ENCODE measurements around the gene RO60.

The RO60 gene

DNA sequence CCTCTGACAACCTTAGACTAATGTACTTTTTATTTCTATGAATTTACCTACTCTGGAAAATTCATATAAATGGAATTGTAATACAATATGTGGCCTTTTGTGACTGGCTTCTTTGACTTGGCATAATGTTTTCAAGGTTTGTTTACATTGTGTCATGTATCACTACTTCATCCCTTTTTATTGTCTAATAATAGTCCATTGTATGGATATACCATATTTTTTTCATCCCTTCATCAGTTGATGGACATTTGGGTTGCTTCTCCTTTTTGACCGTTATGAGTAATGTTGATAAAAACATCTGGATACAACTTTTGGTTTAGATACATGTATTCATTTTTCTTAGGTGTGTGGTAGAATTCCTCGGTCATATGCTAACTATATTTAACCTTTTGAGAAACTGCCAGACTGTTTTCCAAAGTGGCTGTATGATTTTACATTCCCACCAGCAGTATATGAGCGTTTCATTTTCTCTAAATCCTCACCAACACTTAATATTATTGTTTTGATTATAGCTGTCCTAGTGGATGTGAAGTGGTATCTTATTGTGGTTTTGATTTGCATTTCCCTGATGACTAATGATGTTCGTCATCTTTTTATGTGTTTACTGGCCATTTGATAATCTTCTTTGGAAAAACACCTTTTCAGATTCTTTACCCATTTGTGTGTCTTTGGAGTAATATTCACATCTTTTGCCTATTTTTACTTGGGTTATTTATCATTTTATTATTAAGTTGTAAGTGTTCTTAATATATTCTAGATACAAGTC lies 3.5 kb downstream of the RO60 start:
- DNase-seq: no peak

- no peak for DNase-seq
These were observed 6.5 kb downstream of the RO60 start for GRCh38 chr1:193065954-193066353.

GRCh38 chr1:193066606-193067005 lies 7.2 kb downstream of the RO60 start:
- no peak for DNase-seq

- no peak for DNase-seq
These were observed 8.6 kb downstream of the RO60 start for GRCh38 chr1:193068013-193068412.

DNA sequence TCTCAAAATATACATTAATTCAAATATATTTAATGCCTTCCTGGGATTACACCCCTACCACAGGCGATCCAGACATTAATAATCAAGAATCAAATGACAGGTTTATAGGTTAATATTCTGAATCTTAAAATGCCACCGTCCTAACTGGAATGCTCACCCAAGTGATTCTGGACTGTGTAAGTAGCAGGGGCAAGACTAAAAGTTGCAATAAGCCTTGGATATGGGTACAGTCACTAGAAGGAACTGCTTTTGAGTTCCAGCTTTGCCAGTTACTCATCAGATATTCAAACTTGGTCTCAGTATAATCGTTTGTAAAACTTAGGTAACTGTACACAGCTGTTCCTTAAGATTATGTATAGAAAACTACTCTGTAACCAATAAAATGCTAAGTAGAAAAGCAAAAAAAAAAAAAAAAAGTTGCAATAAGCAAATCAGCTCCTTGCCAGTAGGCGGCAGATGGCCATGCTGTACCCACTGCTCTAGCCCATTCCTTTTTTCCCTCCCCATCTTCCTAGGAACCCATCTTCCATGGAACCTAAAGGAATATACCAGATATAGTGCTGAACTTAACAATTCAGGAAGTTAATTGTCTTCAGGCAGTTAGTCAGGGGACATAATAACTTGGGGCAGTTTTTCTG lies 10.5 kb downstream of the RO60 start:
- DNase-seq: peak; percentile 46

GRCh38 chr1:193070386-193070753 lies 11.0 kb downstream of the RO60 start:
- DNase-seq: no peak

GRCh38 chr1:193070942-193071341 lies 11.5 kb downstream of the RO60 start:
- DNase-seq: peak; percentile 14

- DNase-seq: no peak
These were observed 18.6 kb downstream of the RO60 start for GRCh38 chr1:193077991-193078390.

DNA sequence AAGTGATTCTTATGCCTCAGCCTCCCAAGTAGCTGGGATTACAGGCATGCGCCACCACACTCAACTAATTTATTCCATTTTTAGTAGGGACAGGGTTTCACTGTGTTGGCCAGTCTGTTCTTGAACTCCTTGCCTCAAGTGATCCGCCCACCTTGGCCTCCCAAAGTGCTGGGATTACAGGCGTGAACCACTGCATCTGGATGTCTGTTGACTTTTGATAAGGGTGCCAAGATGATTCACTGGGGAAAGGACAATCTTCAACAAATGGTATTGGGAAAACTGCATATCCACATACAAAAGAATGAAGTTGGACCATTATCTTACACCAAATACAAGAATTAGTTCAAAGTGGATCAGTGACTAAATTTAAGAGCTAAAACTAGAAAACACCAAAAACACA lies 19.8 kb downstream of the RO60 start:
- no peak for DNase-seq

DNA sequence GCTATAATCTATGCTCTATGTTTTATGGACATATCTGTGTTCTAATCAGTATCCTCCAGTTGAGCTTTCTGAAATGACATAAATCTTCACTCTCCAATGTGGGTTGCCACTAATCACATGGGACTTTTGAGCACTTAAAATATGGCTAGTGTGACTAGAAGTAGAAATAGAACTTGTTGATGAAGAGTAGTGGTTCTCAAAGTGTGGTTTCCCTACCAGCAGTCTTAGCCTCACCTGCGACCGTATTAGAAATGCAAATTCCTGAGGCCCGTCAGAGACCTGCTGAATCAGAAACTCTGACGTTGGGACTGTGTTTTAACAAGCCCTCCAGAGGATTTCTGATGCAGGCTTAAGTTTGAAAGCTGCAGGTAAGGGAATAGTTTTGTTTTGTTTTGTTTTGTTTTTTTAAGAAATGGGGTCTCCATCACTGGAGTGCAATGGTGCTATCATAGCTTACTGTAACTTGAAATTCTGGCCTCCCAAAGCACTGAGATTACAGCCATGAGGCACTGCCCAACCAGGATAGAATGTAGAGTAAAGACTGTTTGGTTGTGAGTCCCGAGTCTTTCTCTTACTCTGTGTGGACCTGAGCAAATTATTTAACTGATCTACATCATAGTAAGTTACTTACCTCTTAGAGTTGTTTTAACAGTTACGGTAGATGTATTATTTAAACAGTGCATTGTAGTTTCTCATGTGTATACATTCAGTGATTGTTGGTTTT lies 24.1 kb downstream of the RO60 start:
- DNase-seq: no peak

- no peak for DNase-seq
These were observed 25.9 kb downstream of the RO60 start for GRCh38 chr1:193085263-193085662.

DNA sequence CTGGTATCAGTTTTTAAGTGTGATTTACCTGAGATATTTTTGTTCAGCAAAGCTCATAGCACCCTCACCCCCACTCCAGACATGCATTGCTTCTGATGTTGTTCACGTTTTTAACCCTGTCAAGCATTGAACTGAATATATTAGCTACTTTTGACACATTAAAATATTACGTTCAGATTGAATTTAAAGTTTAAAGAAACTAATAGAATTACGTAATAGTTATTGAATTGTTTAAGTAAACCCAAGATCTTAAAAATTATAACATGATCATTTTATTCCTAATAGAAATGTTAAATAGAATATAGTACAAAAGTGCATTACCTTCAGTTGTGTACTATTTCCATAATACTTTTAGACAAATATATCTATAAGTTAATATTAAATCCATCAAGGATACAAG lies 26.9 kb downstream of the RO60 start:
- DNase-seq: no peak

DNA sequence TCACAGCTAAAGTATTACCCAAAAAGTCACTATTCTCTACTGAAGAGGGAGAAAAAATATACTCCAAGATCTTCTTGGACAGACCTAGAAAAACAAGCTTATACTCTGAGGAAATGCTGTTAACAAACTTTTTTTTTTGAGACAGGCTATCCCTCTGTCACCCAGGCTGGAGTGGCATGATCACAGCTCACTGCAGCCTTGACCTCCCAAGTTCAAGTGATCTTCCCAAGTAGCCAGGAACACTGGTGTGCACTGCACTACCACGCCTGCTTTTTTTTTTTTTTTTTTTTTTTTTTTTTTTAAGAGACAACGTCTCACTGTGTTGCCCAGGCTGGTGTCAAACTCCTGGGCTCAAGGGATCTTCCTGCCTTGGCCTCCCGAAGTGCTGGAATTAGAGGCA lies 28.5 kb downstream of the RO60 start:
- no peak for DNase-seq

- DNase-seq: no peak
These were observed 31.5 kb downstream of the RO60 start for GRCh38 chr1:193090865-193091264.

DNA sequence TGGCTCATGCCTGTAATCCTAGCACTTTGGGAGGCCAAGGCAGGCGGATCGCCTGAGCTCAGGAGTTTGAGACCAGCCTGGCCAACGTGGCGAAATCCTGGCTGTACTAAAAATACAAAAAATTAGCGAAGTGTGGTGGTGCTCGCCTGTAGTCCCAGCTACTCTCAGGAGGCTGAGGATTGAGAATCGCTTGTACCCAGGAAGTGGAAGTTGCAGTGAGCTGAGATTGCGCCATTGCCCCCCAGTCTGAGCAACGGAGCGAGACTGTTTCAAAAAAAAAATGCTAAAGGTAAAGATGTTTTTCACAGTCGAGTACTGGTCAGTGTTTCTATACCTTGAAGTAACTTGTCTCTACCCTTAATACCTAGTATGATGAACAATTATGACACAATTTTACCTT lies 34.7 kb downstream of the RO60 start:
- no peak for DNase-seq

DNA sequence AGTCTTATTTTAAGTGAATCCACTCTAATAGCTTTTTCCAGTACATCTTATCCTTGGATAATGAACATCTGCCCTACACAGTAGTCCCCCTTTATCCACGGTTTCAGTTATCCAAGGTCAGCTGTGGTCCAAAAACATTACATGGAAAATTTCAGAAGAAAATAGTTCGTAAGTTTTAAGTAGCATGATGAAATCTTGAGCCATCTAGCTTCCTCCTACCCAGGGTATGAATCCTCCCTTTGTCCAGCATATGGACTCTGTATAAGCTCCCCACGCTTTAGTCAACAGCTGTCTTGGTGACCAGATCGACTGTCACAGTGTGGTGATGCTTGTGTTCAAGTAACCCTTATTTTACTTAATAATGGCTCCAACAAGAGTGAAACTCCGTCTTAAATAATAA lies 43.2 kb downstream of the RO60 start:
- DNase-seq: peak; percentile 18

GRCh38 chr1:193103759-193104501 lies 44.5 kb downstream of the RO60 start:
- no peak for DNase-seq

- DNase-seq: peak; percentile 58
These were observed 45.1 kb downstream of the RO60 start for GRCh38 chr1:193104502-193104906.

DNA sequence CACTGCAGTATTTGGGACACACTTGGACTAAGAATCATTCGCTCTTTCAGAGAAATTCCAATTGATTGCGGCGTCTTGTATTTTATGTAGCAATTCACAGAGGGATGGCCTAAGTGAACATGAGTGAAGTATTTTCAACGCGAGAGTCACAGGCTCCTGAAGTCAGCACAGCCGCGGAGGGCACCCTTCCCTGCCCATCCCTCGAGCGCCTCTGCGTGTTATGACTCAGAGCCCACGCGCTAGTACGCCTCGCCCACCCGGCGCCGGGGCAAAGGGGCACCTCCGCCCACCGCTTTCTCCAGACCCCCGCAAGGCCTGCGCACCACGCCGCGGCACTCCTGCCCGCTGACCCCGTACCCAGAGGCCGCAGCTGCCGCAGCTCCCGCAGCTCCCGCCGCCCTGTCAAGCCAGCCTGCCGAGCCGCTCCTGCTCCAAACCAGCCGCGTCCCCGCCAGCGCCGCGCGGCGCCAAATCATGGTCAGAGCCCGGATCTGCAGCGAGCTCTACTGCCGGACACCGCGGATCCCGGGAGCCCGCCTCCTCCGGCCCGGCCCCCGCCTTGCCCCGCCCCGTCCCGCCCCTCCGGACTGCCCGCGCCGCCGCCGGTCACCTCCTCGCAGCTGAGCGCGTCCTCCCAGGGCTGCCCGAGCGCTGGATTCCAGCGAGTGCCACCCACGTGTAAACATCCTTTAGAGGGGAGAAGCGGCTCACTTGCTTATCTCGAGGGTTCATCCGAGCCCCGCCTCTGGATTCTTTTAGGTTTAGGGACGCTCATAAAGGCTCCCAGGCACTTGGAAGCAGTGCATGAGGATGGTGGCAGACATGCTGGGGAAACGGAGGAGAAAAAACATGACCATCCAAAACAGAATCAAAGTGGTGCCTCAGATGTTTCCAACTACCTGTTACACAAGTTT lies 45.8 kb downstream of the RO60 start, which contains the start of gene GLRX2:
GLRX2 (minus strand) TSS at position 508 of the 914 bp plus-strand sequence; CDS start at position 476, 32 bp downstream.
- DNase-seq: peak; percentile 93

DNA sequence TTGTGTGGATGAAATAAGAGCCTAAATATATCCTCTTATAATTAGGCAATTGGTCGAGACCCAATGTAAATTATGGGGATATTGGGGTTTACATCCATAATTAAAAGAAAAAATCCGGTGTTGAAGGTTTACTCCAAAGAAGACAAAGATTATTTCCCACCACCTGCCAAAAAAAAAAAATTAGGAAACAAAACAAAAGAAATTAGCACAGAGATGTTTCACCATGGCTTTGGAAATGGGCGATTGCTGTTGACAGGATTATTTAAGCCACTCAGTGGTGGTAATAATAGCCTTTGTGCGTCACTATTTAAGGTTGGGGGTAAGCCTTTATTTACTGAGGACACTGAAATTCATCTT lies 46.4 kb downstream of the RO60 start:
- peak; percentile 53 for DNase-seq

- DNase-seq: no peak
These were observed 49.1 kb downstream of the RO60 start for GRCh38 chr1:193108471-193108870.
